Erythroblast (primary cell): ENCODE measurements around the gene CTNND2.

Source experiments
- GATA1 ChIP-seq: IDR thresholded peaks from 2 replicates; pipeline ENCODE4 v1.6.1; 2011; ENCODE audit warnings: low read depth, mild to moderate bottlenecking, control low read depth, low read length, moderate library complexity
- POLR2A ChIP-seq: IDR thresholded peaks from 2 replicates; pipeline ENCODE4 v1.6.1; 2011; ENCODE audit warnings: mild to moderate bottlenecking, low read length

DNA sequence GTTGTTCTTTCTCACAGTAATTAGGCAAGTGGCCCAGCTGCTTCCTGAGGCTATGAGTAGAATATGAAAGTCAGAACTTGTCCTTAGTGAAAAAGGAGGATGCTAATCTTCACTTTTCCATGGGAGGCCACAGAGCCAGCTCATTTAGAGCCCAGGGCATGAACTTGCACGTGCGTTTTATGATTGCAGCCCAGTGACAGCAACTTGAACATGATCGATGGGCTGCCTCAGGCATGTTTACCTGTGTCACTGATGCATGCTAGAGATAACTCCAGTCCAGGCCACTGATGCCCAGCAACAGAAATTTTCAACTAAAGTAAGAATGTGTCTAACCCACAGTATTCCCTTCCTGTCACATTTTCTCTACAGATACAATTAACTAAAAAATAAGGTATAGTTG lies 179.3 kb downstream of the CTNND2 start:
- TF ChIP-seq POLR2A (no peak), GATA1 (no peak)
